GM23248 (cell line): Measurements from ENCODE around the gene NISCH.

ENCODE experiments used
- EZH2 ChIP-seq: fragments of 200-600 bp; sonication (generic); IDR thresholded peaks from 2 replicates; pipeline ENCODE4 v1.6.1; 2018; ENCODE audit warnings: antibody characterized with exemption, mild to moderate bottlenecking; ENCODE audit not compliant: insufficient read depth, poor library complexity, severe bottlenecking
- EZH2phosphoT487 ChIP-seq: fragments of 200-600 bp; sonication (generic); IDR thresholded peaks from 2 replicates; pipeline ENCODE4 v1.6.1; 2018; ENCODE audit warnings: antibody characterized with exemption, moderate library complexity, mild to moderate bottlenecking, low read depth; ENCODE audit not compliant: insufficient read depth

GRCh38 chr3:52494886-52495495 lies 39.6 kb downstream of the NISCH start, which contains the start of gene STAB1:
- TF ChIP-seq EZH2: no peak
- TF ChIP-seq EZH2phosphoT487: no peak
